GM13976 (cell line): ENCODE measurements around the gene KRTDAP.

Experiments used
- DNase-seq: peaks from one replicate; pipeline ENCODE4 v3.0.0; 2012; ENCODE audit warnings: low spot score
- in situ Hi-C: fragments of 300-500 bp; cut with MboI; formaldehyde crosslinking; loops from one replicate; pipeline ENCODE4 v1.12.0; 2022; ENCODE audit warnings: low sequenced_read_pairs, mixed read lengths, inconsistent platforms; ENCODE audit not compliant: unreplicated experiment
- TF ChIP-seq, protein P1 (sequence below): IDR thresholded peaks from 2 replicates; pipeline ENCODE4 v1.5.1; 2012; ENCODE audit warnings: borderline replicate concordance, mild to moderate bottlenecking; ENCODE audit not compliant: insufficient read depth; ENCODE audit errors: extremely low read depth, missing control alignments, control extremely low read depth

KRTDAP gene

DNA sequence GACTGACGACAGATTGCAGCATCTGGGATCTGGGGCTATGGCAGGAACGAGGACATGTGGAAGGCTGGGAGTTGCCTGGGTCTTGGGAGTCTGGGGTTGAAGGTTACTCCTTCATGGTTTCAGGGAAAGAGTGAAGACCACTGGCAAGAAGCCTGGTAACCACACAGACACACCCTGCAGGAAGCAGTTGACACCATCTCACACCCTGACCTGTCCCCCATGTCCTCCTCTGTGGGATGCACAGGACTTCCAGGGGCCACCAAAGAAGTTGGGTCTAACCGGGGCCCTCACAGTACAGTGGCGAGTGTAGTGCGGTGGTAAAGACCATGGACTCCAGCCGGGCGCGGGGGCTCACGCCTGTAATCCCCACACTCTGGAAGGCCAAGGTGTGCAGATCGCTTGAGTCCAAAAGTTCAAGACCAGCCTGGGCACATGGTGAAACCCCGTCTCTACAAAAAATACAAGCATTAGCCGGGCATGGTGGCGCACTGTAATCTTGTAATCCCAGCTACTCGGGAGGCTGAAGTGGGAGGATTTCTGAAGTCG is 52.8 kb downstream of the KRTDAP start:
- TF ChIP-seq, protein P1, sequence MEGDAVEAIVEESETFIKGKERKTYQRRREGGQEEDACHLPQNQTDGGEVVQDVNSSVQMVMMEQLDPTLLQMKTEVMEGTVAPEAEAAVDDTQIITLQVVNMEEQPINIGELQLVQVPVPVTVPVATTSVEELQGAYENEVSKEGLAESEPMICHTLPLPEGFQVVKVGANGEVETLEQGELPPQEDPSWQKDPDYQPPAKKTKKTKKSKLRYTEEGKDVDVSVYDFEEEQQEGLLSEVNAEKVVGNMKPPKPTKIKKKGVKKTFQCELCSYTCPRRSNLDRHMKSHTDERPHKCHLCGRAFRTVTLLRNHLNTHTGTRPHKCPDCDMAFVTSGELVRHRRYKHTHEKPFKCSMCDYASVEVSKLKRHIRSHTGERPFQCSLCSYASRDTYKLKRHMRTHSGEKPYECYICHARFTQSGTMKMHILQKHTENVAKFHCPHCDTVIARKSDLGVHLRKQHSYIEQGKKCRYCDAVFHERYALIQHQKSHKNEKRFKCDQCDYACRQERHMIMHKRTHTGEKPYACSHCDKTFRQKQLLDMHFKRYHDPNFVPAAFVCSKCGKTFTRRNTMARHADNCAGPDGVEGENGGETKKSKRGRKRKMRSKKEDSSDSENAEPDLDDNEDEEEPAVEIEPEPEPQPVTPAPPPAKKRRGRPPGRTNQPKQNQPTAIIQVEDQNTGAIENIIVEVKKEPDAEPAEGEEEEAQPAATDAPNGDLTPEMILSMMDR = no peak
- in situ Hi-C loops = no loop called here
- DNase-seq = no peak
